ENCODE results near the gene DMWD.

DMWD gene

GRCh38 chr19:45765702-45766295 is 26.8 kb downstream of the DMWD start:
- CTCF ChIA-PET = interaction anchor here (1.4 to 9.9 kb wide), 3 partner anchors 34 to 84 kb away, joined by 3 to 170 read pairs (median 5); partner anchors contain the start of gene QPCTL
- POLR2A ChIA-PET = no interaction called here
- TF ChIP-seq CTCF (IDR thresholded peaks at IDR 0.05; ENCODE audit: insufficient read depth, low read length, missing control alignments) = no peak
- no peak for DNase-seq (ENCODE audit: low read depth, low spot score)
- H3K4me3 ChIP-seq (ENCODE audit: low read depth, low read length) = no peak overlapping the region

GRCh38 chr19:45764945-45765701 is 27.5 kb downstream of the DMWD start:
- POLR2A ChIA-PET = interaction anchor here (0.6 to 0.9 kb wide), 2 partner anchors 28 to 298 kb away, joined by 3 to 4 read pairs; partner anchors contain the start of gene DMWD
- no peak for TF ChIP-seq CTCF (IDR thresholded peaks at IDR 0.05; ENCODE audit: insufficient read depth, low read length, missing control alignments)
- CTCF ChIA-PET = interaction anchor here (0.8 to 9.9 kb wide), 4 partner anchors 9 to 83 kb away, joined by 3 to 170 read pairs (median 4); partner anchors contain the start of gene QPCTL
- no peak for DNase-seq (ENCODE audit: low read depth, low spot score)
- H3K4me3 ChIP-seq (ENCODE audit: low read depth, low read length) = no peak overlapping the region

- no peak for DNase-seq (ENCODE audit: low read depth, low spot score)
- H3K4me3 ChIP-seq (ENCODE audit: low read depth, low read length) = no peak overlapping the region
- POLR2A ChIA-PET = interaction anchor here (0.9 kb wide), 1 partner anchor 29 kb away, joined by 4 read pairs; the partner anchor contains the start of gene DMWD
- TF ChIP-seq CTCF (IDR thresholded peaks at IDR 0.05; ENCODE audit: insufficient read depth, low read length, missing control alignments) = no peak
- CTCF ChIA-PET = interaction anchor here (0.8 to 1.4 kb wide), 3 partner anchors 8 to 82 kb away, joined by 3 to 5 read pairs (median 4); partner anchors contain the start of gene QPCTL
Measured at GRCh38 chr19:45764475-45764874, 28.2 kb downstream of the DMWD start.

GRCh38 chr19:45763691-45764294 is 28.9 kb downstream of the DMWD start:
- no peak overlapping the region for H3K4me3 ChIP-seq (ENCODE audit: low read depth, low read length)
- no peak for DNase-seq (ENCODE audit: low read depth, low spot score)
- ChIA-PET POLR2A (no interaction called here), CTCF (interaction anchor here (0.9 kb wide), 1 partner anchor 9 kb away, joined by 3 read pairs; no protein-coding TSS in a partner anchor)
- TF ChIP-seq CTCF (IDR thresholded peaks at IDR 0.05; ENCODE audit: insufficient read depth, low read length, missing control alignments) = no peak

- DNase-seq (ENCODE audit: low read depth, low spot score) = no peak
- ChIA-PET CTCF (interaction anchor here (0.9 kb wide), 1 partner anchor 8 kb away, joined by 3 read pairs; no protein-coding TSS in a partner anchor), POLR2A (interaction anchor here (0.6 kb wide), 1 partner anchor 54 kb away, joined by 3 read pairs; no protein-coding TSS in a partner anchor)
- TF ChIP-seq CTCF (IDR thresholded peaks at IDR 0.05; ENCODE audit: insufficient read depth, low read length, missing control alignments) = no peak
- no peak overlapping the region for H3K4me3 ChIP-seq (ENCODE audit: low read depth, low read length)
Measured at GRCh38 chr19:45762870-45763631, 29.6 kb downstream of the DMWD start.

All from AG04449 (cell line).